GM21390 (cell line): ENCODE results near the gene RNF113B.

ENCODE experiments used
- ATAC-seq: cut with Tn5 transposase; IDR thresholded peaks from one replicate; pipeline ENCODE4 v1.9.1; 2021; ENCODE audit not compliant: unreplicated experiment

RNF113B gene

GRCh38 chr13:98204546-98204945, 27.5 kb upstream of the RNF113B start:
- ATAC-seq, result no peak

- no peak for ATAC-seq
Measured at GRCh38 chr13:98203646-98204326, 26.7 kb upstream of the RNF113B start.

GRCh38 chr13:98201984-98202383, 24.9 kb upstream of the RNF113B start:
- no peak for ATAC-seq

- ATAC-seq, result no peak
Measured at GRCh38 chr13:98201189-98201588, 24.1 kb upstream of the RNF113B start.

GRCh38 chr13:98200211-98200878, 23.3 kb upstream of the RNF113B start:
- ATAC-seq, result no peak

GRCh38 chr13:98199480-98199879, 22.4 kb upstream of the RNF113B start:
- no peak for ATAC-seq

- no peak for ATAC-seq
Measured at GRCh38 chr13:98198683-98199082, 21.6 kb upstream of the RNF113B start.

GRCh38 chr13:98195054-98195791, 18.2 kb upstream of the RNF113B start:
- ATAC-seq, result no peak

- ATAC-seq, result no peak
Measured at GRCh38 chr13:98192008-98192407, 14.9 kb upstream of the RNF113B start.

- no peak for ATAC-seq
Measured at GRCh38 chr13:98190889-98191444, 13.9 kb upstream of the RNF113B start.

- no peak for ATAC-seq
Measured at GRCh38 chr13:98189841-98190505, 12.9 kb upstream of the RNF113B start.

- no peak for ATAC-seq
Measured at GRCh38 chr13:98188544-98189166, 11.6 kb upstream of the RNF113B start.

GRCh38 chr13:98187965-98188261, 10.8 kb upstream of the RNF113B start:
- no peak for ATAC-seq

- ATAC-seq, result no peak
Measured at GRCh38 chr13:98187155-98187964, 10.3 kb upstream of the RNF113B start.

GRCh38 chr13:98184792-98185191, 7.7 kb upstream of the RNF113B start:
- no peak for ATAC-seq

- ATAC-seq, result no peak
Measured at GRCh38 chr13:98182589-98182988, 5.5 kb upstream of the RNF113B start.

- ATAC-seq, result no peak
Measured at GRCh38 chr13:98182153-98182552, 5.1 kb upstream of the RNF113B start.

GRCh38 chr13:98181111-98181815, 4.2 kb upstream of the RNF113B start:
- ATAC-seq, result no peak

GRCh38 chr13:98180092-98180491, 3.0 kb upstream of the RNF113B start:
- no peak for ATAC-seq

- no peak for ATAC-seq
Measured at GRCh38 chr13:98175823-98176222, 1.2 kb downstream of the RNF113B start.
